HCT116 (cell line): ENCODE measurements around the gene STIMATE. TPM values are rescaled to one million over a fixed set of nuclear protein-coding genes. Genes with fewer than 3 reads are reported as not detected.

Experiments used
- ATAC-seq: fragments of 200-7000 bp; cut with Tn5 transposase; 2 replicates; pipeline ENCODE4 v1.9.1; 2020; ENCODE audit warnings: mild to moderate bottlenecking, moderate library complexity
- BruUV-seq: library from RNA; stranded (reverse); fragments of 400-500 nt; replicated peaks from 2 replicates; lab custom pipeline; 2021; lab: Mats Ljungman, UMichigan
- CTCF ChIA-PET: fragments of 300-600 bp; sonication (Branson Sonifier 250); formaldehyde crosslinking; loops from one replicate; lab custom pipeline; 2021; ENCODE audit warnings: antibody characterized with exemption; lab: Charles Lee
- POLR2A ChIA-PET: fragments of 300-600, 350-600 bp; sonication (Branson Sonifier 250); formaldehyde crosslinking; loops from one replicate; lab custom pipeline; 2021; ENCODE audit warnings: antibody characterized with exemption; lab: Charles Lee
- RAD21 ChIA-PET, 2 experiments: fragments of 300-600 bp; sonication (Branson Sonifier 250); formaldehyde crosslinking; loops; one replicate each; lab custom pipeline; 2023; ENCODE audit warnings: low total read pairs in 2 of 2; ENCODE audit not compliant: uncharacterized antibody in 2 of 2, unreplicated experiment in 2 of 2, low non-redundant PET in 1 of 2; lab: Charles Lee
- DNase-seq: peaks from one replicate; pipeline ENCODE4 v3.0.0-alpha.2; 2010; ENCODE audit warnings: low read depth, low spot score
- H2AFZ ChIP-seq: fragments of 200-600 bp; shearing (Covaris generic), sonication (generic); 2 replicates; pipeline ENCODE4 v1.6.1; 2017; ENCODE audit warnings: low read depth, mixed run types, mixed read lengths, antibody characterized with exemption, low read length; ENCODE audit not compliant: poor library complexity, severe bottlenecking
- H3K27ac ChIP-seq: 2 replicates; pipeline ENCODE4 v1.5.1; 2012; ENCODE audit warnings: low read depth, low read length
- H3K27me3 ChIP-seq: fragments of 200-600 bp; sonication (generic); 2 replicates; pipeline ENCODE4 v1.6.1; 2016; ENCODE audit warnings: mixed run types, low read length, mixed read lengths; ENCODE audit not compliant: insufficient read depth
- H3K36me3 ChIP-seq, 2 experiments: fragments of 200-500 bp in 1 of 2; fragments of 200-600 bp in 1 of 2; sonication (Bioruptor generic) in 1 of 2; sonication (generic) in 1 of 2; 2 replicates each; pipeline versions ENCODE4 v1.5.1 to v1.6.1; 2014 to 2016; ENCODE audit warnings: low read length in 2 of 2, inconsistent platforms in 1 of 2, mixed read lengths in 1 of 2, mixed run types in 1 of 2; ENCODE audit not compliant: insufficient read depth in 2 of 2, control insufficient read depth in 1 of 2
- H3K4me1 ChIP-seq, 2 experiments: fragments of 200-600 bp in 1 of 2; sonication (generic) in 1 of 2; 2 replicates each; pipeline versions ENCODE4 v1.5.1 to v1.6.1; 2012 to 2017; ENCODE audit warnings: low read length in 2 of 2, inconsistent platforms in 1 of 2, mild to moderate bottlenecking in 1 of 2, mixed read lengths in 1 of 2, mixed run types in 1 of 2, moderate library complexity in 1 of 2; ENCODE audit not compliant: insufficient read depth in 2 of 2, control insufficient read depth in 1 of 2
- H3K4me2 ChIP-seq: fragments of 200-600 bp; sonication (generic); 2 replicates; pipeline ENCODE4 v1.6.1; 2017; ENCODE audit warnings: mixed run types, low read length, mixed read lengths
- H3K4me3 ChIP-seq, 2 experiments: fragments of 200-600 bp in 1 of 2; sonication (generic) in 1 of 2; replicated peaks in 1 of 2; 2 replicates each; pipeline ENCODE4 v1.5.1; 2011 to 2016; ENCODE audit warnings: low read length in 2 of 2, control low read depth in 1 of 2, low read depth in 1 of 2, mild to moderate bottlenecking in 1 of 2, mixed read lengths in 1 of 2, mixed run types in 1 of 2
- H3K79me2 ChIP-seq: fragments of 200-600 bp; sonication (generic); 2 replicates; pipeline ENCODE4 v1.6.1; 2017; ENCODE audit warnings: mild to moderate bottlenecking, mixed run types, low read length, moderate library complexity, mixed read lengths; ENCODE audit not compliant: insufficient read depth
- H3K9ac ChIP-seq: fragments of 200-600 bp; sonication (generic); 2 replicates; pipeline ENCODE4 v1.6.1; 2016; ENCODE audit warnings: low read length, mixed read lengths
- H3K9me2 ChIP-seq: fragments of 200-600 bp; sonication (generic), shearing (Covaris generic); 2 replicates; pipeline ENCODE4 v1.6.1; 2017; ENCODE audit warnings: mixed run types, mild to moderate bottlenecking, moderate library complexity; ENCODE audit not compliant: insufficient read depth
- H3K9me3 ChIP-seq, 2 experiments: fragments of 200-500 bp in 1 of 2; fragments of 200-600 bp in 1 of 2; sonication (Bioruptor generic) in 1 of 2; sonication (generic) in 1 of 2; 2 replicates each; pipeline ENCODE4 v1.6.1; 2014 to 2017; ENCODE audit warnings: low read length in 2 of 2, mixed read lengths in 2 of 2, inconsistent platforms in 1 of 2, low read depth in 1 of 2, mild to moderate bottlenecking in 1 of 2, mixed run types in 1 of 2, moderate library complexity in 1 of 2; ENCODE audit not compliant: control insufficient read depth in 1 of 2, insufficient read depth in 1 of 2
- H4K20me1 ChIP-seq: fragments of 200-600 bp; sonication (generic), shearing (Covaris generic); 2 replicates; pipeline ENCODE4 v1.6.1; 2017; ENCODE audit warnings: mixed run types, mild to moderate bottlenecking, moderate library complexity; ENCODE audit not compliant: insufficient read depth
- CBX3 ChIP-seq: IDR thresholded peaks from 2 replicates; pipeline ENCODE4 v1.6.1; 2012; ENCODE audit warnings: low read depth
- CEBPB ChIP-seq: IDR thresholded peaks from 2 replicates; pipeline ENCODE4 v1.6.1; 2012; ENCODE audit warnings: low read depth
- EGR1 ChIP-seq: IDR thresholded peaks from 2 replicates; pipeline ENCODE4 v1.6.1; 2012; ENCODE audit warnings: low read depth
- ELF1 ChIP-seq: IDR thresholded peaks from 2 replicates; pipeline ENCODE4 v1.6.1; 2012; ENCODE audit warnings: low read depth, borderline replicate concordance
- EZH2 ChIP-seq: fragments of 200-600 bp; sonication (generic); IDR thresholded peaks from 2 replicates; pipeline ENCODE4 v1.6.1; 2017; ENCODE audit warnings: antibody characterized with exemption, mixed run types
- EZH2phosphoT487 ChIP-seq: fragments of 200-600 bp; IDR thresholded peaks from 2 replicates; pipeline ENCODE4 v1.6.1; 2018; ENCODE audit warnings: antibody characterized with exemption, borderline replicate concordance
- FOSL1 ChIP-seq: IDR thresholded peaks from 2 replicates; pipeline ENCODE4 v1.6.1; 2012; ENCODE audit warnings: low read depth
- JUND ChIP-seq: IDR thresholded peaks from 2 replicates; pipeline ENCODE4 v1.6.1; 2012
- MAX ChIP-seq: IDR thresholded peaks from 2 replicates; pipeline ENCODE4 v1.6.1; 2012
- POLR2AphosphoS5 ChIP-seq: IDR thresholded peaks from 2 replicates; pipeline ENCODE4 v1.6.1; 2011; ENCODE audit warnings: mild to moderate bottlenecking, low read depth, low read length, moderate library complexity
- RAD21 ChIP-seq: IDR thresholded peaks from 2 replicates; pipeline ENCODE4 v1.6.1; 2012; ENCODE audit warnings: low read depth, mild to moderate bottlenecking
- SIN3A ChIP-seq: IDR thresholded peaks from 2 replicates; pipeline ENCODE4 v1.6.1; 2012; ENCODE audit warnings: low read depth
- TCF7L2 ChIP-seq: IDR thresholded peaks from 2 replicates; pipeline ENCODE4 v1.7.0; 2011; ENCODE audit warnings: borderline replicate concordance, inconsistent platforms; ENCODE audit not compliant: insufficient read depth, insufficient read length; ENCODE audit errors: extremely low read depth
- YY1 ChIP-seq: IDR thresholded peaks from 2 replicates; pipeline ENCODE4 v1.6.1; 2011; ENCODE audit warnings: low read length, low read depth, moderate library complexity, mild to moderate bottlenecking; ENCODE audit not compliant: insufficient replicate concordance; ENCODE audit errors: extremely low read depth
- ZNF274 ChIP-seq: fragments of 200-500 bp; sonication (Bioruptor generic); IDR thresholded peaks from 2 replicates; pipeline ENCODE4 v1.6.1; 2014; ENCODE audit warnings: mild to moderate bottlenecking, low read depth, low read length, inconsistent platforms
- intact Hi-C: fragments of 100-400 bp; cut with micrococcal nuclease; formaldehyde crosslinking; loops from 2 replicates; pipeline ENCODE4 v1.10.0; 2022
- total RNA-seq: library from RNA; stranded (reverse); gene quantifications from one replicate; pipeline ENCODE4 v1.2.1, GENCODE V29; 2021; ENCODE audit not compliant: unreplicated experiment
- TF ChIP-seq, protein P1 (sequence below): IDR thresholded peaks from 2 replicates; pipeline ENCODE4 v1.6.1; 2012; ENCODE audit warnings: low read depth
- TF ChIP-seq, protein P2 (sequence below): IDR thresholded peaks from 2 replicates; pipeline ENCODE4 v1.6.1; 2012
- TF ChIP-seq, protein P3 (sequence below): IDR thresholded peaks from 2 replicates; pipeline ENCODE4 v1.6.1; 2011; ENCODE audit warnings: mild to moderate bottlenecking, low read length, moderate library complexity; ENCODE audit not compliant: insufficient replicate concordance; ENCODE audit errors: extremely low read depth

The STIMATE gene
- total RNA-seq, 1 experiment from 2014 or later: 20.2 TPM

GRCh38 chr3:52857133-52857532 lies 40.2 kb downstream of the STIMATE start:
- ChIA-PET CTCF (no interaction called here), POLR2A (no interaction called here), RAD21 (interaction anchor here in 1 of 2 experiments (0.6 kb wide), 1 partner anchor 65 kb away, joined by 4 read pairs; no protein-coding TSS in a partner anchor)
- intact Hi-C loops: no loop called here
- no peak for TF ChIP-seq EZH2
- no peak for TF ChIP-seq EZH2phosphoT487
- TF ChIP-seq CEBPB: no peak
- TF ChIP-seq MAX: no peak
- no peak for TF ChIP-seq SIN3A
- TF ChIP-seq, protein P1, sequence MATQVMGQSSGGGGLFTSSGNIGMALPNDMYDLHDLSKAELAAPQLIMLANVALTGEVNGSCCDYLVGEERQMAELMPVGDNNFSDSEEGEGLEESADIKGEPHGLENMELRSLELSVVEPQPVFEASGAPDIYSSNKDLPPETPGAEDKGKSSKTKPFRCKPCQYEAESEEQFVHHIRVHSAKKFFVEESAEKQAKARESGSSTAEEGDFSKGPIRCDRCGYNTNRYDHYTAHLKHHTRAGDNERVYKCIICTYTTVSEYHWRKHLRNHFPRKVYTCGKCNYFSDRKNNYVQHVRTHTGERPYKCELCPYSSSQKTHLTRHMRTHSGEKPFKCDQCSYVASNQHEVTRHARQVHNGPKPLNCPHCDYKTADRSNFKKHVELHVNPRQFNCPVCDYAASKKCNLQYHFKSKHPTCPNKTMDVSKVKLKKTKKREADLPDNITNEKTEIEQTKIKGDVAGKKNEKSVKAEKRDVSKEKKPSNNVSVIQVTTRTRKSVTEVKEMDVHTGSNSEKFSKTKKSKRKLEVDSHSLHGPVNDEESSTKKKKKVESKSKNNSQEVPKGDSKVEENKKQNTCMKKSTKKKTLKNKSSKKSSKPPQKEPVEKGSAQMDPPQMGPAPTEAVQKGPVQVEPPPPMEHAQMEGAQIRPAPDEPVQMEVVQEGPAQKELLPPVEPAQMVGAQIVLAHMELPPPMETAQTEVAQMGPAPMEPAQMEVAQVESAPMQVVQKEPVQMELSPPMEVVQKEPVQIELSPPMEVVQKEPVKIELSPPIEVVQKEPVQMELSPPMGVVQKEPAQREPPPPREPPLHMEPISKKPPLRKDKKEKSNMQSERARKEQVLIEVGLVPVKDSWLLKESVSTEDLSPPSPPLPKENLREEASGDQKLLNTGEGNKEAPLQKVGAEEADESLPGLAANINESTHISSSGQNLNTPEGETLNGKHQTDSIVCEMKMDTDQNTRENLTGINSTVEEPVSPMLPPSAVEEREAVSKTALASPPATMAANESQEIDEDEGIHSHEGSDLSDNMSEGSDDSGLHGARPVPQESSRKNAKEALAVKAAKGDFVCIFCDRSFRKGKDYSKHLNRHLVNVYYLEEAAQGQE: no peak
- TF ChIP-seq RAD21: no peak
- TF ChIP-seq, protein P2, sequence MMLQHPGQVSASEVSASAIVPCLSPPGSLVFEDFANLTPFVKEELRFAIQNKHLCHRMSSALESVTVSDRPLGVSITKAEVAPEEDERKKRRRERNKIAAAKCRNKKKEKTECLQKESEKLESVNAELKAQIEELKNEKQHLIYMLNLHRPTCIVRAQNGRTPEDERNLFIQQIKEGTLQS: no peak
- no peak for TF ChIP-seq CBX3
- no peak for TF ChIP-seq YY1
- TF ChIP-seq ZNF274: no peak
- no peak for TF ChIP-seq JUND
- no peak for TF ChIP-seq EGR1
- no peak for TF ChIP-seq FOSL1
- TF ChIP-seq ELF1: no peak
- TF ChIP-seq, protein P3, sequence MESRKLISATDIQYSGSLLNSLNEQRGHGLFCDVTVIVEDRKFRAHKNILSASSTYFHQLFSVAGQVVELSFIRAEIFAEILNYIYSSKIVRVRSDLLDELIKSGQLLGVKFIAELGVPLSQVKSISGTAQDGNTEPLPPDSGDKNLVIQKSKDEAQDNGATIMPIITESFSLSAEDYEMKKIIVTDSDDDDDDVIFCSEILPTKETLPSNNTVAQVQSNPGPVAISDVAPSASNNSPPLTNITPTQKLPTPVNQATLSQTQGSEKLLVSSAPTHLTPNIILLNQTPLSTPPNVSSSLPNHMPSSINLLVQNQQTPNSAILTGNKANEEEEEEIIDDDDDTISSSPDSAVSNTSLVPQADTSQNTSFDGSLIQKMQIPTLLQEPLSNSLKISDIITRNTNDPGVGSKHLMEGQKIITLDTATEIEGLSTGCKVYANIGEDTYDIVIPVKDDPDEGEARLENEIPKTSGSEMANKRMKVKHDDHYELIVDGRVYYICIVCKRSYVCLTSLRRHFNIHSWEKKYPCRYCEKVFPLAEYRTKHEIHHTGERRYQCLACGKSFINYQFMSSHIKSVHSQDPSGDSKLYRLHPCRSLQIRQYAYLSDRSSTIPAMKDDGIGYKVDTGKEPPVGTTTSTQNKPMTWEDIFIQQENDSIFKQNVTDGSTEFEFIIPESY: no peak
- TF ChIP-seq TCF7L2: no peak
- no peak for TF ChIP-seq POLR2AphosphoS5
- H2AFZ ChIP-seq: no peak overlapping the region
- no peak overlapping the region for H3K4me3 ChIP-seq
- DNase-seq (no peak), ATAC-seq (no peak)
- no peaks in the 10 kb centered on the region for H4K20me1 ChIP-seq
- no TSS peak for BruUV-seq
- H3K9me2 ChIP-seq: no peaks in the 10 kb centered on the region
- H3K9ac ChIP-seq: no peak overlapping the region
- no peak overlapping the region for H3K4me2 ChIP-seq
- no peak overlapping the region for H3K27ac ChIP-seq
- no peaks in the 10 kb centered on the region for H3K36me3 ChIP-seq
- no peaks in the 10 kb centered on the region for H3K9me3 ChIP-seq
- H3K27me3 ChIP-seq: no peaks in the 10 kb centered on the region
- H3K79me2 ChIP-seq: no peaks in the 10 kb centered on the region
- no peaks in the 10 kb centered on the region for H3K4me1 ChIP-seq
